CD4-positive, alpha-beta T cell treated with Interleukin-4 for 1 hour (primary cell): Measurements from ENCODE around the gene UCN.
"Not testable (repeated sequence)": the region's sequence is repeated elsewhere in the genome, so short reads cannot be mapped to it uniquely, and the experiment has no call there.

ENCODE experiments used
- DNase-seq, 2 donors: peaks; one replicate each; pipeline ENCODE4 v3.0.0-alpha.2; 2020 to 2022

Gene UCN

GRCh38 chr2:27281855-27282559, 26.2 kb downstream of the UCN start, which contains the start of gene TRIM54:
Gene TRIM54 (plus strand): TSS chr2:27282429. CDS start chr2:27282732, 303 bp downstream.
- no peak for DNase-seq

- no peak for DNase-seq
These were observed 26.8 kb downstream of the UCN start for GRCh38 chr2:27281442-27281841.

GRCh38 chr2:27280826-27281225, 27.4 kb downstream of the UCN start:
- DNase-seq, result no peak

- no peak for DNase-seq
These were observed 30.2 kb downstream of the UCN start for GRCh38 chr2:27278010-27278409.

GRCh38 chr2:27275211-27276150, 32.8 kb downstream of the UCN start, which contains the start of gene DNAJC5G:
Gene DNAJC5G (plus strand): TSS chr2:27275433. CDS start chr2:27276729, 1,296 bp downstream.
- no peak for DNase-seq

GRCh38 chr2:27272537-27273522, 35.4 kb downstream of the UCN start:
- not testable (repeated sequence) for DNase-seq

- no peak for DNase-seq
These were observed 36.5 kb downstream of the UCN start for GRCh38 chr2:27271631-27272340.

GRCh38 chr2:27270670-27271069, 37.6 kb downstream of the UCN start:
- no peak for DNase-seq

- no peak for DNase-seq
These were observed 38.1 kb downstream of the UCN start for GRCh38 chr2:27270131-27270530.

GRCh38 chr2:27268296-27268695, 39.9 kb downstream of the UCN start:
- DNase-seq, result not testable (repeated sequence)

GRCh38 chr2:27265536-27265870, 42.7 kb downstream of the UCN start:
- DNase-seq, result no peak

GRCh38 chr2:27264753-27265535, 43.3 kb downstream of the UCN start:
- peak; percentile 72 to 76 for DNase-seq

GRCh38 chr2:27264253-27264752, 43.9 kb downstream of the UCN start:
- no peak for DNase-seq

- DNase-seq, result no peak
These were observed 44.7 kb downstream of the UCN start for GRCh38 chr2:27263287-27264252.

- peak; percentile 77 to 79 for DNase-seq
These were observed 45.6 kb downstream of the UCN start, which contains the start of gene SLC30A3 for GRCh38 chr2:27262379-27263286. Gene SLC30A3 (minus strand): TSS chr2:27263047. CDS start chr2:27262906, 141 bp downstream.

- DNase-seq, result no peak
These were observed 46.3 kb downstream of the UCN start for GRCh38 chr2:27261926-27262298.

GRCh38 chr2:27261241-27261925, 46.9 kb downstream of the UCN start:
- DNase-seq, result no peak

- DNase-seq, result no peak
These were observed 50.2 kb downstream of the UCN start for GRCh38 chr2:27258051-27258450.
